GM20000 (cell line): ENCODE data around the gene CCDC38.

Experiments used
- DNase-seq: peaks from one replicate; pipeline ENCODE4 v3.0.0; 2012; ENCODE audit warnings: low spot score
- CTCF ChIP-seq: IDR thresholded peaks from 2 replicates; pipeline ENCODE4 v1.5.1; 2012; ENCODE audit warnings: mild to moderate bottlenecking, control low read depth; ENCODE audit errors: extremely low read depth, missing control alignments

The CCDC38 gene

GRCh38 chr12:95982602-95983001 lies 40.2 kb upstream of the CCDC38 start:
- TF ChIP-seq CTCF: no peak
- DNase-seq: no peak

- TF ChIP-seq CTCF: no peak
- no peak for DNase-seq
Measured at GRCh38 chr12:95980437-95980836, 38.0 kb upstream of the CCDC38 start.

- DNase-seq: no peak
- no peak for TF ChIP-seq CTCF
Measured at GRCh38 chr12:95978774-95979173, 36.4 kb upstream of the CCDC38 start.

- TF ChIP-seq CTCF: no peak
Measured at GRCh38 chr12:95978351-95978750, 35.9 kb upstream of the CCDC38 start.

GRCh38 chr12:95977764-95978305 lies 35.4 kb upstream of the CCDC38 start:
- no peak for DNase-seq
- TF ChIP-seq CTCF: no peak

More at GRCh38 chr12:95978351-95978750, 35.9 kb upstream of the CCDC38 start:
- DNase-seq: no peak

- TF ChIP-seq CTCF: no peak
- no peak for DNase-seq
Measured at GRCh38 chr12:95976416-95976832, 34.0 kb upstream of the CCDC38 start.

GRCh38 chr12:95975491-95975890 lies 33.1 kb upstream of the CCDC38 start:
- TF ChIP-seq CTCF: no peak
- no peak for DNase-seq

GRCh38 chr12:95974358-95974757 lies 31.9 kb upstream of the CCDC38 start:
- no peak for DNase-seq
- no peak for TF ChIP-seq CTCF
